Ishikawa (cell line): ENCODE measurements around the gene AKNA.

ENCODE experiments used
- CEBPB ChIP-seq: IDR thresholded peaks from 2 replicates; pipeline ENCODE4 v1.6.1; 2012
- CREB1 ChIP-seq: IDR thresholded peaks from 2 replicates; pipeline ENCODE4 v1.6.1; 2012; ENCODE audit warnings: low read depth
- EGR1 ChIP-seq: IDR thresholded peaks from 2 replicates; pipeline ENCODE4 v1.6.1; 2012
- EP300 ChIP-seq: IDR thresholded peaks from 2 replicates; pipeline ENCODE4 v1.6.1; 2012; ENCODE audit warnings: borderline replicate concordance
- NFIC ChIP-seq: IDR thresholded peaks from 2 replicates; pipeline ENCODE4 v1.6.1; 2012
- RAD21 ChIP-seq: IDR thresholded peaks from 2 replicates; pipeline ENCODE4 v1.6.1; 2012; ENCODE audit warnings: low read depth
- TAF1 ChIP-seq: IDR thresholded peaks from 2 replicates; pipeline ENCODE4 v1.6.1; 2012; ENCODE audit warnings: low read depth, mild to moderate bottlenecking
- TCF12 ChIP-seq: IDR thresholded peaks from 2 replicates; pipeline ENCODE4 v1.6.1; 2012; ENCODE audit warnings: low read depth
- YY1 ChIP-seq: IDR thresholded peaks from 2 replicates; pipeline ENCODE4 v1.6.1; 2012; ENCODE audit warnings: low read depth
- TF ChIP-seq, protein P1 (sequence below): IDR thresholded peaks from 2 replicates; pipeline ENCODE4 v1.6.1; 2012
- TF ChIP-seq, protein P2 (sequence below): IDR thresholded peaks from 2 replicates; pipeline ENCODE4 v1.6.1; 2012; ENCODE audit warnings: low read depth, mild to moderate bottlenecking
- TF ChIP-seq, protein P3 (sequence below): IDR thresholded peaks from 2 replicates; pipeline ENCODE4 v1.6.1; 2012

DNA sequence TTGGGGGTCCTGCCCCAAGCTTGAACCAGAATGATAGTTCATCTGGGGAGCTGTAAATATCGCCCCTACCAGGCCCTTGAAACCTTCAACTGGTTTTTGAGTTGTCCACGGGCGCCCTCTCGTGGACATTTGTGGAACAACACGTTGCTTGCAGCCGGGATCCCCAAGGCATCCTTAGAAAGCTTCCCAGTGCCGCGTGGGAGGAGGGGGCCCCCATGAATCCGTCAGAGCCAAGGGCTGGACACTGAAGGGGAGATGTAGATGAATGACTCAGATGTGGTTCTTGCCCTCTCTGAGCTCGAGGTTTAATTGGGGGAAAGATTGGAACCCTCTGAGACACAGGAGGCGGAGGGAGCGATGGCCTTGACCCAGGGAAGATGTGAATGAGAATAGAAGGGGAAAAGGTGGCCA, 96.7 kb downstream of the AKNA start:
- TF ChIP-seq CEBPB (no peak), EGR1 (no peak), EP300 (no peak), TAF1 (no peak), YY1 (no peak), NFIC (no peak), TCF12 (no peak), RAD21 (peak; percentile 93), CREB1 (no peak)
- TF ChIP-seq, protein P1, sequence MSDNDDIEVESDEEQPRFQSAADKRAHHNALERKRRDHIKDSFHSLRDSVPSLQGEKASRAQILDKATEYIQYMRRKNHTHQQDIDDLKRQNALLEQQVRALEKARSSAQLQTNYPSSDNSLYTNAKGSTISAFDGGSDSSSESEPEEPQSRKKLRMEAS: no peak
- TF ChIP-seq, protein P2, sequence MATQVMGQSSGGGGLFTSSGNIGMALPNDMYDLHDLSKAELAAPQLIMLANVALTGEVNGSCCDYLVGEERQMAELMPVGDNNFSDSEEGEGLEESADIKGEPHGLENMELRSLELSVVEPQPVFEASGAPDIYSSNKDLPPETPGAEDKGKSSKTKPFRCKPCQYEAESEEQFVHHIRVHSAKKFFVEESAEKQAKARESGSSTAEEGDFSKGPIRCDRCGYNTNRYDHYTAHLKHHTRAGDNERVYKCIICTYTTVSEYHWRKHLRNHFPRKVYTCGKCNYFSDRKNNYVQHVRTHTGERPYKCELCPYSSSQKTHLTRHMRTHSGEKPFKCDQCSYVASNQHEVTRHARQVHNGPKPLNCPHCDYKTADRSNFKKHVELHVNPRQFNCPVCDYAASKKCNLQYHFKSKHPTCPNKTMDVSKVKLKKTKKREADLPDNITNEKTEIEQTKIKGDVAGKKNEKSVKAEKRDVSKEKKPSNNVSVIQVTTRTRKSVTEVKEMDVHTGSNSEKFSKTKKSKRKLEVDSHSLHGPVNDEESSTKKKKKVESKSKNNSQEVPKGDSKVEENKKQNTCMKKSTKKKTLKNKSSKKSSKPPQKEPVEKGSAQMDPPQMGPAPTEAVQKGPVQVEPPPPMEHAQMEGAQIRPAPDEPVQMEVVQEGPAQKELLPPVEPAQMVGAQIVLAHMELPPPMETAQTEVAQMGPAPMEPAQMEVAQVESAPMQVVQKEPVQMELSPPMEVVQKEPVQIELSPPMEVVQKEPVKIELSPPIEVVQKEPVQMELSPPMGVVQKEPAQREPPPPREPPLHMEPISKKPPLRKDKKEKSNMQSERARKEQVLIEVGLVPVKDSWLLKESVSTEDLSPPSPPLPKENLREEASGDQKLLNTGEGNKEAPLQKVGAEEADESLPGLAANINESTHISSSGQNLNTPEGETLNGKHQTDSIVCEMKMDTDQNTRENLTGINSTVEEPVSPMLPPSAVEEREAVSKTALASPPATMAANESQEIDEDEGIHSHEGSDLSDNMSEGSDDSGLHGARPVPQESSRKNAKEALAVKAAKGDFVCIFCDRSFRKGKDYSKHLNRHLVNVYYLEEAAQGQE: no peak
- TF ChIP-seq, protein P3, sequence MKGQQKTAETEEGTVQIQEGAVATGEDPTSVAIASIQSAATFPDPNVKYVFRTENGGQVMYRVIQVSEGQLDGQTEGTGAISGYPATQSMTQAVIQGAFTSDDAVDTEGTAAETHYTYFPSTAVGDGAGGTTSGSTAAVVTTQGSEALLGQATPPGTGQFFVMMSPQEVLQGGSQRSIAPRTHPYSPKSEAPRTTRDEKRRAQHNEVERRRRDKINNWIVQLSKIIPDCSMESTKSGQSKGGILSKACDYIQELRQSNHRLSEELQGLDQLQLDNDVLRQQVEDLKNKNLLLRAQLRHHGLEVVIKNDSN: no peak
